Measurements from ENCODE around the gene LIM2. TPM values are rescaled to one million over a fixed set of nuclear protein-coding genes. Genes with fewer than 3 reads are reported as not detected.

The LIM2 gene
- total RNA-seq, 1 donor from 2014 or later, result not detected

GRCh38 chr19:51396175-51396574 lies 8.4 kb upstream of the LIM2 start:
- no peak for DNase-seq (ENCODE audit: low read depth)

- peak; percentile 100 for DNase-seq (ENCODE audit: low read depth)
These were observed 6.5 kb upstream of the LIM2 start for GRCh38 chr19:51394050-51394836.

- no peak for DNase-seq (ENCODE audit: low read depth)
These were observed 4.9 kb upstream of the LIM2 start for GRCh38 chr19:51392701-51393100.

GRCh38 chr19:51391073-51391611 lies 3.4 kb upstream of the LIM2 start:
- DNase-seq (ENCODE audit: low read depth), result no peak

GRCh38 chr19:51389143-51389542 lies 1.4 kb upstream of the LIM2 start:
- no peak for DNase-seq (ENCODE audit: low read depth)

- no peak for DNase-seq (ENCODE audit: low read depth)
These were observed 773 bp downstream of the LIM2 start for GRCh38 chr19:51386882-51387520.

- DNase-seq (ENCODE audit: low read depth), result no peak
These were observed 5.8 kb downstream of the LIM2 start for GRCh38 chr19:51382004-51382403.

GRCh38 chr19:51380379-51380778 lies 7.4 kb downstream of the LIM2 start:
- DNase-seq (ENCODE audit: low read depth), result no peak

GRCh38 chr19:51377422-51377821 lies 10.4 kb downstream of the LIM2 start:
- DNase-seq (ENCODE audit: low read depth), result no peak

- DNase-seq (ENCODE audit: low read depth), result no peak
These were observed 12.1 kb downstream of the LIM2 start for GRCh38 chr19:51375504-51376221.

GRCh38 chr19:51372649-51373504 lies 14.9 kb downstream of the LIM2 start, which contains the start of gene NKG7:
NKG7 (minus strand) TSS chr19:51372654; CDS start chr19:51372535, 119 bp downstream.
- DNase-seq (ENCODE audit: low read depth), result no peak

- DNase-seq (ENCODE audit: low read depth), result no peak
These were observed 15.6 kb downstream of the LIM2 start for GRCh38 chr19:51372021-51372648.

- no peak for DNase-seq (ENCODE audit: low read depth)
These were observed 16.5 kb downstream of the LIM2 start for GRCh38 chr19:51371186-51371690.

GRCh38 chr19:51370230-51370629 lies 17.5 kb downstream of the LIM2 start:
- DNase-seq (ENCODE audit: low read depth), result no peak

GRCh38 chr19:51368366-51369282 lies 19.1 kb downstream of the LIM2 start, which contains the start of gene CLDND2:
CLDND2 (minus strand) TSS chr19:51369003; CDS start chr19:51368577, 426 bp downstream.
- no peak for DNase-seq (ENCODE audit: low read depth)

GRCh38 chr19:51367565-51368365 lies 20.0 kb downstream of the LIM2 start:
- peak; percentile 98 for DNase-seq (ENCODE audit: low read depth)

- no peak for DNase-seq (ENCODE audit: low read depth)
These were observed 20.6 kb downstream of the LIM2 start for GRCh38 chr19:51367255-51367564.

Measured in myocyte (in vitro differentiated cells).